NCI-H187 treated with DMSO at 0.1 percent for 48 hours (cell line): ENCODE results near the gene TSTD1.
"Not testable (repeated sequence)": the region's sequence is repeated elsewhere in the genome, so short reads cannot be mapped to it uniquely, and the experiment has no call there.

Source experiments
- DNase-seq: peaks from one replicate; lab custom pipeline; 2025; lab: John Stamatoyannopoulos, UW

TSTD1 gene

GRCh38 chr1:161068306-161069234 lies 29.8 kb upstream of the TSTD1 start:
- DNase-seq, result no peak

DNA sequence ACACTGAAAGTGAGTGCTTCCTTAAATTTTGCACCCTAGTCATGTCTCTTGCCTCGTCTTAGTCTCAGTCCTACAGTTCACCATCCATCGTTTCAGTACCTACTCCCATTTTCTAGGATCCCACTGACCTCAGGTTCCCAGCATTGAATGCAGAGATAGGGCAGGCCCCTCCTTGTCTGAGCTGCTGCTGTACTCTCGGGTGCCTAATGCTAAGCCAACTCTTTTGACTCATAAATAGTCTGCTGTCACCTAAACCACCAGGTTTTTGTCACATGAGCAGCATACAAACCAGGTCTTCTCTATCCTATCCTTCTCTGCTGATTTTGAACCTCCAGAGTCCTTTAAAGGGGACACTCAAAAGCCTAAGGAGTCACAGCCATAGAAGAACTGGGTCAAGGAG lies 27.9 kb upstream of the TSTD1 start:
- no peak for DNase-seq

GRCh38 chr1:161065681-161066080 lies 26.9 kb upstream of the TSTD1 start:
- DNase-seq, result not testable (repeated sequence)

GRCh38 chr1:161063936-161064335 lies 25.2 kb upstream of the TSTD1 start:
- DNase-seq, result not testable (repeated sequence)

DNA sequence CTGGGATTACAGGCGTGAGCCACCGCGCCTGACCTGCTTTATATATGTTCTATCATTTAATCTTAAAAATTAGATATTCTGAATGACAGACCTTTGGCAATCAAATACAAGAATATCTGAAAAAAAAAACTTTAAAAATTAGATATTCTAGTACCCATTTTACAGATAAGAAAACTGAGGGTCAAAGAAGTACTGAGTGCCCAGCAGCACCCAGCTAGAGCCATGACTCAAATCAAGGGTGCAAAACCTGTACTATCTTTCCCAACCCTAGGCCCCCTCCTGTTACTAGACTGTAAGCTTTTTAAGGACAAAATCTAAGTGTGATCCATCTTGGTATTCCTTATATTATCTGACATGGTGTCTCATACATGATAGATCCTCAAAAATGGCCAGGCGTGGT lies 22.7 kb upstream of the TSTD1 start:
- DNase-seq, result no peak

DNA sequence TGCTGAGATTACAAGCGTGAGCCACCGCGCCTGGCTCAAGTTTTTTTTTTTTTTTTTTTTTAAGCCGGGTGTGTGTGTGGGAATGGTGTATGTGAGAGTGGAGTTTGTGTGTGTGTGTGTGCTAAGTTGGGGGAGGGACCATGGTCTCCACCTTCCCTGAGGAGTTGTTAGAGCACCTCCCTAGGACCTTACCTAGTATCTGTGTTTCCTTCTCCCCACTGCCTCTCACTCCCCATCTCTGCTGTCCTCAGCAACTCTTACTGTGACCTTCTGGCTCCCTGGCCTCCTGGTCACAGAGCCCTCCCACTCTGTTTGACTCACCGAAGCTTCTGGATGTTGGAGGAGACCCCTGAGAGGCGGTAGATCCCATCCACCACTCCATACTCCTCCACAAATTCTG lies 20.5 kb upstream of the TSTD1 start:
- no peak for DNase-seq

DNA sequence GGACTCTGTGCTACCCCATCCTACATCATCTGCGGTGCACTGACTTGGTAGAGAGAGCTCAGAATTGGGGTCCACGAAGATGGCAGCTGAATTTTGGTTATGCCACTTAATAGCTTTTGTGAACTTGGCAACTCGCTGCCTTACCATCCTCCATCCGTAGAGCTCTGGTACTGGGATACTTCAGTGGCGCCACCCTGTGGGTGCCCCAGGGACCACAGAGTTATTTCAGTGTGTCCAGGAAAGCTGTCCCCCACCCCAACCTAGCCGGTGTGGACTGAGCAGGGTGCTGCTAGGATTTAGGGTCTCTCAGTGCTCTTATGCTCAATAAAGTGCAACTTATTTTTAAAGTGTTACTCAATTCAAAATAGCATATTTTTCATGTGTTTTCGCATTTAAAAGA lies 16.0 kb upstream of the TSTD1 start:
- no peak for DNase-seq

GRCh38 chr1:161054232-161054631 lies 15.5 kb upstream of the TSTD1 start:
- no peak for DNase-seq

DNA sequence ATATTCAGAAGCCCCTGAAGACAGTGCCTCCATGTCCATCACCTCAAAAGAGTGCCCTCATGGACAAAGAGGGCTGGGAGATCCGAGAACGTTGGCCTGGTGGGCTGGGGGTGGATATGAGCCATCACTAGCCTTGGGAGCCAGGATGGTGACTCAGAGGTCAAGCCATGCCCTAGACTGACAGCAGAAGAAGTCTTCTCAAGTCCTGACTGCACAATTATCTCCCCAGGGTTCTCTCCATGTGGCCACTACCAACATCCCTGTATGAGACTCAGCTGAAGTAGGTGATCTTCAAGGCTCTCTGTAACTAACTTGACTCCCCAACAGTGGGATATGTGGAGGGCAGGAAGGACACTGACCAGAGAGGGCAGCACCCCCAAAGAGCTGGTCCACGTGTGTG lies 14.1 kb upstream of the TSTD1 start:
- DNase-seq, result no peak

DNA sequence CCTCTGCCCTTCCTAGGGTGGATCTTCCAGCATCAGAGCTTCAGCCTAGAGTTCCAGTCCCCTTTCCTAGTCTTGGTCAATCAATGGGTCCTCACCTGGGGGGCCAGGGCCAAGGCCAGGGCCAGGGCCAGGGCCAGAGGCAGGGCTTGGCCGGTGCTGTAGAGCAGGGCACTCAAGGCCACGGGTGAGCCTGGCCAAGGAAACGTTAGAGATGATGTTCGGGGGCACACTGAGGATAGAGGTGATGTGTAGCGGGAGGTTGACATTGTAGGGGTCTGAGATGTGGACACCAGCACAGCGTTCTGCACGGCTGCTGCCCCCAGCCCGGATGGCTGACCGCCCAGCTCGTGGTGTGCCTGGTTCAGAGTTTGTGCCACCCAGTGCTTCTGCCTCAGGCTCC lies 12.5 kb upstream of the TSTD1 start:
- no peak for DNase-seq

- no peak for DNase-seq
Measured at GRCh38 chr1:161048949-161049722, 10.4 kb upstream of the TSTD1 start.

- no peak for DNase-seq
Measured at GRCh38 chr1:161047436-161048420, 9.0 kb upstream of the TSTD1 start.

- DNase-seq, result no peak
Measured at GRCh38 chr1:161046605-161047228, 8.0 kb upstream of the TSTD1 start.

DNA sequence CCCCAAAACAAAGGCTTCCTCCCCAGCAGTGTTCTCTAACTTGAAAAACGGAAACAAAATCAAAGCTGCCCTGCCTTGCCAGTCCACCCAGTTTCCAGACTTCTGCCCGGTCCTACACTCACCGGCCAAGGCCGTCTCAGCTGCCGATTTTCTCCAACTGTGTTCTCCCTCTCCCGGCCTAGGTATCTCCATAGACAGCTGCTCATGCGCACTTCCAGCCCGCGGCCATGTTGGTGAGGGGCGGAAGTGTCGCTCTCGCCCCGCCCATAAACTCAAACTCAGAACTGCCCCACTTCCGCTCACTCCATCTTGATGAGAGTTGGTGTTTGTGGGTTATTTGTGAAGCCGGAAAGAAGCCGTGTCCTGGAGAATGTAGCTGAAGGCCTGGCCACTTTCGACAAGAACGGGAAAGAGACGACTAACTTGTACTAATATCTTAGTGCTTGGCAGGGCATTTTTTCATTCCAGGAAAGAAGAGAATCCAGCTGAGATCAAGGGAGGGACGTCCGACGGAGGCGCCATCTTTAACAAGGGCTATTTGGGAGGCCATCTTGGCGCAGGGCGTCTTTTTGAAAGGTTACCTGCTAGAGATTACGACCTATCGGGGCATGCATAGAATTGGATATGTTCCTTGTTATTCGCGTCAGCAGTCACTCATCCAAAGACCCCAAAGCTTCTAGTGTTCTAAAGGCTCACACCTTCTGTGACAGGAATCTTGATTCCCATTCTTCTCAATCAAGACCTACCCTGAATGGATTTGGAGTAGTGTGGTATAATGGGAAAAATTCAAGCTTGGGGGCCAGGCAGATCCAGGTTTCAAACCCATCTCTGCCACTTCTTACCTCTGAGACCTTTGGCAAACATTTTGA lies 7.2 kb upstream of the TSTD1 start, which contains the start of gene USF1:
TSS of gene USF1 (minus strand) at position 242 of the 869 bp plus-strand sequence. CDS start 2,702 bp downstream, outside the sequence.
- peak; percentile 95 for DNase-seq

DNA sequence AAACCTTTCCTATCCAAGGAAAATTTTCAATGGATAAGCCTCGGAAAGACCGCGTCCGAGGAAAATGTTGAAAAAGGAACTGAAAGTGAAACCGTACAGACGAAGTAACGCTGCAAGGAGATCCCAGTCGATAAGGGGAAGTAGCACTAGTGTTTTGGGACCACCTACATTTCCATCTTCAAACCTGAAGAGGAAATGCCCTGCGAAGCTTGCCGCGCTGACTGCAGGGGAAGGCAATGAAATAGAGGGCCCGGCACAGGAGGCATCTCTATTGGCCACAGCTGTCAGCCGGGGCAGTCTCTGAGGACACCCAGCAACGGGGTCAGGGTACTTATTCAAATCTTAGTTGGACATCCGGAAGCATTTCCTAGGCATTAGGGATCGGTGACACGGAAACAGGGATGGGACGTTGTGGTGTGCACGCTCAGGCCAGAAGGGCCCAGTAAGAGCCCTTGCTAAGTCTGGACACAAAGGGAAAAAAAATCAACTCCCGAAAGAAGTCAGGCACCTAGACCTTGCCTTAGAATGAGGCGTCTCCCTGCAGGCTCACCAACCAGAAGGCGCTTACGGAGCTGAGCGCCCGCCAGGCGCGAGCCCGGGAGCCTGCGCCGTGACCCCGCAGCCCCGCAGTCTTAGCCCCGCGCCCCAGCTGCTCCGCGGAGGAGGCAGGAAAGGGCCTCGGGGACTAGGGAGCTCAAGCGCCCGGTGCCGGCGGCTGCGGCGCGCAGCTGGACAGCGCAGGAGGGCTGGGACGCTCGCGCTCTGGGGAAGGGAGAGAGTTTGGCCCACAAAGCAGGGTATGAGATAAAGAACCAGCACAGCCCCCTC lies 6.4 kb upstream of the TSTD1 start:
- DNase-seq, result no peak

GRCh38 chr1:161044535-161044907 lies 5.8 kb upstream of the TSTD1 start:
- DNase-seq, result no peak

GRCh38 chr1:161039546-161039945 lies 782 bp upstream of the TSTD1 start:
- DNase-seq, result no peak

GRCh38 chr1:161039154-161039545 lies 386 bp upstream of the TSTD1 start:
- no peak for DNase-seq
